ENCODE results near the gene CDH15. TPM values are rescaled to one million over a fixed set of nuclear protein-coding genes. Genes with fewer than 3 reads are reported as not detected.

CDH15 gene
- total RNA-seq, 1 experiment from 2014 or later = 1.5 TPM

DNA sequence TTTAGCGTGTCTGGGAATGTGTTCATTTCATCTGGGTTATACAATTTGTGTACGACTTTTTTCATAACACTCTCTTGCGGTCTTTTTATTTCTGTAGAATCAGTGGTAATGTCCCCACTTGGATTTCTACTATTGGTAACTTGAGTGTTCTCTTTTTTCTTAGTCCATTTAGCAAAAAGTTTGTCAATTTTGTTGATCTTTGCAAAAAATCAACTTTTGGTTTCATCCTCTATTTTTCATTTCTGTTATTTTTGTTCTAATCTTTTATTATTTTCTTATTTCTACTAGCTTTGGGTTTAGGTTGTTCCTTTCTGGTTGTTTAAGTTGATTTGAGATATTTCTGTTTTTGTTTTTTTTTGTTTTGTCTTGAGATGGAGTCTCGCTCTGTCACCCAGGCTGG, 36.4 kb downstream of the CDH15 start:
- H3K4me2 ChIP-seq (ENCODE audit: low read length) = no peak overlapping the region
- H4K20me1 ChIP-seq (ENCODE audit: low read length) = 0 out of 2 replicates have a peak, but pooled peaks cover 3% of the 10 kb centered on the region
- H3K27me3 ChIP-seq (ENCODE audit: low read length) = no peaks in the 10 kb centered on the region
- DNase-seq = no peak
- TF ChIP-seq, protein P1, sequence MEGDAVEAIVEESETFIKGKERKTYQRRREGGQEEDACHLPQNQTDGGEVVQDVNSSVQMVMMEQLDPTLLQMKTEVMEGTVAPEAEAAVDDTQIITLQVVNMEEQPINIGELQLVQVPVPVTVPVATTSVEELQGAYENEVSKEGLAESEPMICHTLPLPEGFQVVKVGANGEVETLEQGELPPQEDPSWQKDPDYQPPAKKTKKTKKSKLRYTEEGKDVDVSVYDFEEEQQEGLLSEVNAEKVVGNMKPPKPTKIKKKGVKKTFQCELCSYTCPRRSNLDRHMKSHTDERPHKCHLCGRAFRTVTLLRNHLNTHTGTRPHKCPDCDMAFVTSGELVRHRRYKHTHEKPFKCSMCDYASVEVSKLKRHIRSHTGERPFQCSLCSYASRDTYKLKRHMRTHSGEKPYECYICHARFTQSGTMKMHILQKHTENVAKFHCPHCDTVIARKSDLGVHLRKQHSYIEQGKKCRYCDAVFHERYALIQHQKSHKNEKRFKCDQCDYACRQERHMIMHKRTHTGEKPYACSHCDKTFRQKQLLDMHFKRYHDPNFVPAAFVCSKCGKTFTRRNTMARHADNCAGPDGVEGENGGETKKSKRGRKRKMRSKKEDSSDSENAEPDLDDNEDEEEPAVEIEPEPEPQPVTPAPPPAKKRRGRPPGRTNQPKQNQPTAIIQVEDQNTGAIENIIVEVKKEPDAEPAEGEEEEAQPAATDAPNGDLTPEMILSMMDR (conservative IDR thresholded peaks at IDR 0.05; ENCODE audit: low read depth, low read length) = no peak
- TF ChIP-seq EZH2 (IDR thresholded peaks at IDR 0.05; ENCODE audit: low read length, unreplicated experiment) (no peak), EZH2phosphoT487 (IDR thresholded peaks at IDR 0.05; ENCODE audit: borderline replicate concordance, low read length) (no peak)
- ATAC-seq = no peak
- no peak overlapping the region for H2AFZ ChIP-seq (ENCODE audit: low read length)
- H3K4me3 ChIP-seq (ENCODE audit: low read length) = no peak overlapping the region
- CTCF ChIA-PET = no interaction called here
- no peak overlapping the region for H3K27ac ChIP-seq (ENCODE audit: low read length)
- intact Hi-C loops (cut with micrococcal nuclease) = no loop called here
- H3K9me3 ChIP-seq (ENCODE audit: low read length) = no peaks in the 10 kb centered on the region
- BruUV-seq (replicated peaks) = no TSS peak
- no peaks in the 10 kb centered on the region for H3K36me3 ChIP-seq (ENCODE audit: low read depth, low read length)
- H3K4me1 ChIP-seq (ENCODE audit: insufficient read depth, low read length) = 0 out of 2 replicates have a peak, but pooled peaks cover 2% of the 10 kb centered on the region
- POLR2A ChIA-PET (ENCODE audit: unreplicated experiment) = no interaction called here
- H3F3A ChIP-seq (ENCODE audit: low read length, unreplicated experiment) = no peaks in the 10 kb centered on the region
- no peak overlapping the region for H3K9ac ChIP-seq (ENCODE audit: low read length)
- peaks cover 16% of the 10 kb centered on the region for H3K79me2 ChIP-seq (ENCODE audit: low read length)
- no peaks in the 10 kb centered on the region for H3K9me2 ChIP-seq (replicated peaks; ENCODE audit: low read length)

DNA sequence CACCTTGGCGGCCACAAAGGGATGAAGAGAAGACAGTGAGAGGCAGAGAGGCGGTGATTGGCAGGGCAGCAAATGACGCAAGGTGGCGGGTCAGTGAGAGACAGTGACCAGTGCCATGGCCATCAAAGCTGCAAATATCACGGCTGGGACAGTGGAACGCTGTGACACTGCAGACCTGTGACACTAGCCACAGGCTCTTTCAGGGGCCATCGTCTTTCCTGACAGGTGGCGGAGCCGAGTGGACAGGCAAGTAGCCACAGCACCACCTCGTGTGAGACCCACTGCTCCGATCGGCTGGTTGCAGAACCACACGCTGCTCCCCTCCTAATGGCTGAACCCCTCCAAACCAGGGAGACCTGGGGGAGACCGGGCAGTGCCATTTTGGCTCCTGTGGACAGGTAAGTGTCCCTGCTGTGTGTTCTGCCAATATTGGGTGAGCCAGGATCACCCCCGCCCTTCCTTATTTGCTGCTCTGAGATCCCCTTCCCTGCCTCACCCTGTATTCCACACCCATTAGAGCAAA, 38.0 kb downstream of the CDH15 start:
- Histone ChIP-seq H3K27ac (ENCODE audit: low read length) (no peak overlapping the region), H3K27me3 (ENCODE audit: low read length) (no peaks in the 10 kb centered on the region), H3K79me2 (ENCODE audit: low read length) (0 out of 2 replicates have a peak, but pooled peaks cover 4% of the 10 kb centered on the region), H3F3A (ENCODE audit: low read length, unreplicated experiment) (no peaks in the 10 kb centered on the region), H3K4me3 (ENCODE audit: low read length) (no peak overlapping the region), H3K4me1 (ENCODE audit: insufficient read depth, low read length) (no peaks in the 10 kb centered on the region), H3K4me2 (ENCODE audit: low read length) (no peak overlapping the region), H3K9me2 (replicated peaks; ENCODE audit: low read length) (no peaks in the 10 kb centered on the region), H4K20me1 (ENCODE audit: low read length) (no peaks in the 10 kb centered on the region), H3K36me3 (ENCODE audit: low read depth, low read length) (no peaks in the 10 kb centered on the region), H2AFZ (ENCODE audit: low read length) (no peak overlapping the region), H3K9me3 (ENCODE audit: low read length) (no peaks in the 10 kb centered on the region), H3K9ac (ENCODE audit: low read length) (no peak overlapping the region)
- ATAC-seq (no peak), DNase-seq (no peak)
- CTCF ChIA-PET = no interaction called here
- no TSS peak for BruUV-seq (replicated peaks)
- TF ChIP-seq, protein P1 (conservative IDR thresholded peaks at IDR 0.05; ENCODE audit: low read depth, low read length) = no peak
- TF ChIP-seq EZH2phosphoT487 (IDR thresholded peaks at IDR 0.05; ENCODE audit: borderline replicate concordance, low read length) (no peak), EZH2 (IDR thresholded peaks at IDR 0.05; ENCODE audit: low read length, unreplicated experiment) (no peak)
- POLR2A ChIA-PET (ENCODE audit: unreplicated experiment) = no interaction called here
- intact Hi-C loops (cut with micrococcal nuclease) = no loop called here

DNA sequence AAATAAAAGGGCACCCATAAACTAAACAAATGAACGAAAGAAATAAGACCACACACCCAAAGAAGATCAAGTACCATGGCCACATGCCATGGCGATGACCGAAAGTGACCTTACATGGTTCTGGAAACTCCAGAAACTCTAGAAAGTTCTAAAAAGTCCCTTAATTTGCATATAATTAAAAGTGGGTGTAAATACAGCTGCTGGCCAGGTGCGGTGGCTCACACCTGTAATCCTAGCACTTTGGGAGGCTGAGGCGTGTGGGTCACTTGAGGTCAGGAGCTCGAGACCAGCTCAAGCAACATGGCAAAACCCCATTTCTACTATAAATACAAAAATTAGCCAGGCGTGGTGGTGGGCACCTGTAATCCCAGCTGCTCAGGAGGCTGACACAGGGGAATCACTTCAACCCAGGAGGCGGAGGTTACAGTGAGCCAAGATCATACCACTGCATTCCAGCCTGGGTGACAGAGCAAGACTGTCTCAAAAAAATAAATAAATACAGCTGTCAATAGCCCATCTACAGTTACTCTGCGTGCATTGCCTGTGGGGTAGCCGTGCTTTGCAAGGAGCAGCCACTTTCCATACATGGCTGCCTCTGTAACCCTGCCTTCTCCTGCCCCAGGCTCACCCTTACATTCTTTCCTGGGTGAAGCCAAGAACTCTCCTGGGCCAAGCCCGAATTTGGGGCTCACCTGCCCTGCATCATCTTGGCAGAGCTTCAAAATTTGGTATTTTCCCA, 38.8 kb downstream of the CDH15 start:
- BruUV-seq (replicated peaks) = no TSS peak
- no peak overlapping the region for H2AFZ ChIP-seq (ENCODE audit: low read length)
- H3K9me3 ChIP-seq (ENCODE audit: low read length) = no peaks in the 10 kb centered on the region
- H4K20me1 ChIP-seq (ENCODE audit: low read length) = no peaks in the 10 kb centered on the region
- H3K36me3 ChIP-seq (ENCODE audit: low read depth, low read length) = no peaks in the 10 kb centered on the region
- ChIA-PET CTCF (no interaction called here), POLR2A (ENCODE audit: unreplicated experiment) (interaction anchor here (0.5 kb wide), 1 partner anchor 439 kb away, joined by 21 read pairs; no protein-coding TSS in a partner anchor)
- no peak for ATAC-seq
- no peak overlapping the region for H3K4me3 ChIP-seq (ENCODE audit: low read length)
- H3K4me2 ChIP-seq (ENCODE audit: low read length) = no peak overlapping the region
- no peaks in the 10 kb centered on the region for H3K9me2 ChIP-seq (replicated peaks; ENCODE audit: low read length)
- intact Hi-C loops (cut with micrococcal nuclease) = no loop called here
- 0 out of 2 replicates have a peak, but pooled peaks cover 9% of the 10 kb centered on the region for H3K79me2 ChIP-seq (ENCODE audit: low read length)
- H3K27me3 ChIP-seq (ENCODE audit: low read length) = no peaks in the 10 kb centered on the region
- H3K4me1 ChIP-seq (ENCODE audit: insufficient read depth, low read length) = no peaks in the 10 kb centered on the region
- H3K9ac ChIP-seq (ENCODE audit: low read length) = no peak overlapping the region
- no peak overlapping the region for H3K27ac ChIP-seq (ENCODE audit: low read length)
- H3F3A ChIP-seq (ENCODE audit: low read length, unreplicated experiment) = no peaks in the 10 kb centered on the region
- no peak for DNase-seq
- TF ChIP-seq EZH2phosphoT487 (IDR thresholded peaks at IDR 0.05; ENCODE audit: borderline replicate concordance, low read length) (no peak), EZH2 (IDR thresholded peaks at IDR 0.05; ENCODE audit: low read length, unreplicated experiment) (no peak)
- TF ChIP-seq, protein P1 (conservative IDR thresholded peaks at IDR 0.05; ENCODE audit: low read depth, low read length) = no peak
